Astrocyte (in vitro differentiated cells and primary cell): ENCODE results near the gene HIPK2.

ENCODE experiments used
- EZH2 ChIP-seq: IDR thresholded peaks from 2 replicates; pipeline ENCODE4 v1.6.1; 2012; ENCODE audit warnings: mild to moderate bottlenecking, low read length, inconsistent platforms; ENCODE audit not compliant: insufficient read depth
- TF ChIP-seq, protein P1 (sequence below): IDR thresholded peaks from 2 replicates; pipeline ENCODE4 v1.5.1; 2011; ENCODE audit warnings: low read depth, mild to moderate bottlenecking, inconsistent platforms, low read length, moderate library complexity; ENCODE audit not compliant: insufficient read depth

DNA sequence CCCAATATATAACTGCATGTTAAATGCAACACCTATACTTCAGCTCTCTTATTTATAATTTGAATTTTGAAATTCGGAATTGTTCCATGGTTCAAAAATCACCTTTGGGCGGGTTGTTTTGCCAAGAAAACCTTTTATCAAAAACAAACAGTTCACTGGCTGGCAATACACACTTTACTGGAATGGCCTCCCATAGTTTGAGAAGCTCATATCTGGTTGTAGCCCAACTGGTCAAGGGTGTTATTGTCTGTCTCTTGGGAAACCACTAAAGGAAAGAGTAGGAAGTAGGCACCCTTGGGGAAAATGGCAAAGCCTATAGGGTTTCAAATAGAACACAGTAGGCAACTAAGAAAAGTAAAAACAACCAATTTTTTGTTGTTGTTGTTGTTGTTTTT lies 117.9 kb downstream of the HIPK2 start:
- TF ChIP-seq, protein P1, sequence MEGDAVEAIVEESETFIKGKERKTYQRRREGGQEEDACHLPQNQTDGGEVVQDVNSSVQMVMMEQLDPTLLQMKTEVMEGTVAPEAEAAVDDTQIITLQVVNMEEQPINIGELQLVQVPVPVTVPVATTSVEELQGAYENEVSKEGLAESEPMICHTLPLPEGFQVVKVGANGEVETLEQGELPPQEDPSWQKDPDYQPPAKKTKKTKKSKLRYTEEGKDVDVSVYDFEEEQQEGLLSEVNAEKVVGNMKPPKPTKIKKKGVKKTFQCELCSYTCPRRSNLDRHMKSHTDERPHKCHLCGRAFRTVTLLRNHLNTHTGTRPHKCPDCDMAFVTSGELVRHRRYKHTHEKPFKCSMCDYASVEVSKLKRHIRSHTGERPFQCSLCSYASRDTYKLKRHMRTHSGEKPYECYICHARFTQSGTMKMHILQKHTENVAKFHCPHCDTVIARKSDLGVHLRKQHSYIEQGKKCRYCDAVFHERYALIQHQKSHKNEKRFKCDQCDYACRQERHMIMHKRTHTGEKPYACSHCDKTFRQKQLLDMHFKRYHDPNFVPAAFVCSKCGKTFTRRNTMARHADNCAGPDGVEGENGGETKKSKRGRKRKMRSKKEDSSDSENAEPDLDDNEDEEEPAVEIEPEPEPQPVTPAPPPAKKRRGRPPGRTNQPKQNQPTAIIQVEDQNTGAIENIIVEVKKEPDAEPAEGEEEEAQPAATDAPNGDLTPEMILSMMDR, result no peak
- TF ChIP-seq EZH2, result no peak
